ENCODE results near the gene GALNT11.

GALNT11 gene

DNA sequence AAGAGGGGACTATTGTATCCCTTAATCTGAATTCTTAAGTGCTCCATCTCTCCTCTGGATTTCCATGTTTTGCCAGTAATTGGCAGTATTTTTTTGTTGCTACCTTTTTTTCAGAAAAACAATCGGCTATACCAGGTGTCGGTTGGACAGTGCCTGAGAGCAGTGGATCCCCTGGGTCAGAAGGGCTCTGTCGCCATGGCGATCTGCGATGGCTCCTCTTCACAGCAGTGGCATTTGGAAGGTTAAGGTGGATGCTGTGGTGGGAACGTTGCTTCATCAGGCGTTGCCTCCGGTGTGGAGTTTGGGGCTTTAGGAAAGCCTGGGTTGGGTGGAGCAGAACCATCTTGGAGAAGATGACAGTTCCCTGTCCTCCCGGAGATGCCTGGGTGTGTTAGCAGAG, 96.0 kb downstream of the GALNT11 start:
- no peak for DNase-seq

DNA sequence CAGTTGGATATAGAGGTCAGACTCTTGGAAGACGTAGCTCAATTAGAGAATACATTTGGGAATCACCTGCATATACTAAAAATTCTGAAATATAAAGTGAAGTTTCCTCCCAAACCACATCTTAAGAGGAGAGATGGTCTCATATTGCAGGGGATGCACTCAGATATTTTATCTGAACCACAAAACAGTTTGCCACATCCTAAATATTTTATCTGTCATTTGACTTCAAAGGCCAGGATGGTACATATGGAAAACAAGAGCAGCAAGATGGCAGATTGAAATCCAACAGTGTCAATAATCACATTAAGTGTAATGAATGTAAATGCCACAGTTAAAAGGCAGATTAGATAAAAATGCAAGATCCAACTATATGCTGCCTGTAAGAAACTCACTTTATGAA, 97.1 kb downstream of the GALNT11 start:
- no peak for DNase-seq

GRCh38 chr7:152126741-152127140, 101.3 kb downstream of the GALNT11 start:
- DNase-seq, result no peak

DNA sequence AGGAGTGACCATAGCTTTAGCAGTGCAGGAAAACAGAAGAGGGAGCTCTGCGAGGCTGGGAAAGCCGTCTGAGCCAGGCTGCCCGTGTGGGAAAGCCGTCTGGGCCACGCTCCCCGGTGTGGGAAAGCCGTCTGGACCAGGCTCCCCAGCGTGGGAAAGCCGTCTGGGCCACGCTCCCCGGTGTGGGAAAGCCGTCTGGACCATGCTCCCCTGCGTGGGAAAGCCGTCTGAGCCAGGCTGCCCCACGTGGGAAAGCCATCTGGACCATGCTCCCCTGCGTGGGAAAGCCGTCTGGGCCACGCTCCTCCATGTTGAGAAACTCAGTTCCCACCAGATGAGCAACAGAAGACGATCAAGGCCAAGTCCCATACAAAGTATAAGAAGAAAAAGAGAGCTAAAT, 101.8 kb downstream of the GALNT11 start:
- DNase-seq, result no peak

DNA sequence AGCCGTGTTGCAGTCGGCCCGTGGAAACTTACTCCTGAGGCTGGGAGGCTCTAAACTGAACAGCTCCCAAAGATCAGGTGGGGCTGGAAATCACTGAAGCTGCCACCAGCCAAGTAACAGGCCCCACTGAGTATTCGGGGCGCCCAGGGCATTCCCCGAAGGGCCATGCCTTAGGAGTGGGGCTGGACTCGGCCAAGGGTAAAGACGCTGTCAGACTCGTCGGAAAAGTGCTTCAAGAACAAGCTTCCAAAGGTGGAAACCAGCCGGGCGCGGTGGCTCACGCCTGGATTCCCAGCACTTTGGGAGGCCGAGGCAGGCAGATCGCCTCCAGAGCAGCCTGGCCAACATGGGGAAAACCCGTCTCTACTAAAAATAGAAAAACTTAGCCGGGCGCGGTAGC, 102.8 kb downstream of the GALNT11 start:
- DNase-seq, result no peak

DNA sequence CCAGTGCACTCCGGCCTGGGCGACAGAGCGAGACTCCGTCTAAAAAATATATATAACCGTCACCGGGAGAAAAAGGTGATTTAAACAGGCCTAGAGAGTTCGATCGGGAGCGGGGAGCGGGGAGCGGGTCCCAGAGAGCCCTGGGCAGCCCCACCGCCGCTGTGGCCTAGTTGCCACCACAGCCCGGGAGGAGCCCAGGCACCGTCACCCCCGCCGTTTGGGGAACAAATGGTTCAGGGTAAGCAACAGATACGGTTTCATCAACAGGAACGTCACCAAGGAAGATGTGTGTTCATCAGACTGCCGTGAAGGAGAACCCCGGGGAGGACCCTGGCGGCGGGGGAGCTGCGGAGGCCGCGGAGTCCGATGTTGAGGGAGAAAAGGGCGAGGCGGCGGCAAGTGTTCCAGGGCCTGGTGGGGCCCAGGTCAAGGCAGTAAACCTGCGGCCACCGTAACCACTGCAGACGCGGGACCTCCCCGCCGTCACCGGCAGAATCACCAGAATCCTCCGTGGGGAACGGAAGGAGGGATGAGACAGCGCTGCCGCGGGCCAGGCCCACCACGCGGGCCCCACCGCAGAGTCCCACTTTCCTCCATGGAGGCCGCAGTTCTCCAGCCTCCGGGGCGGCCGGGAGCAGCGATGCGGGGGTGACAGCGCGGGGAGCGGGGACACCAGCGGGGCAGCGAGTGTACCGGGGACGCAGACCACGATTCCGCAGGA, 103.4 kb downstream of the GALNT11 start:
- no peak for DNase-seq

DNA sequence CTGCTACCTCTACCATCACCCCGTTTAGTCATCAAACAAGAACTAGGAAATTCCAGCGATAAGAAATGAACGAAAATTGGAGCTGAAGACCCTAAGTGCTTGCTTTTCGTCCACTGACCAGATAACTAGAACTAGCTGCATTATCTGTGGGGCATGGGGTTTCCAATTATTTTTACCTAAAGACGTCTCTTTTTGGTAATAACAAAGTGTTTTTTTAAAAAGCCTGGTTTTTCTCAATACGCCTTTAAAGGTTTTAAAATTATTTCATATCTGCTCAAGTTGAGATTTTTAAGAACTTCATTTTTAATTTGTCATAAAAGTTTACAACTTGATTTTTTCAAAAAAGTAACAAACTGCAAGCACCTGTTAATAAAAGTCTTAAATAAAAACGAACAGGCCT, 104.2 kb downstream of the GALNT11 start:
- DNase-seq, result no peak

DNA sequence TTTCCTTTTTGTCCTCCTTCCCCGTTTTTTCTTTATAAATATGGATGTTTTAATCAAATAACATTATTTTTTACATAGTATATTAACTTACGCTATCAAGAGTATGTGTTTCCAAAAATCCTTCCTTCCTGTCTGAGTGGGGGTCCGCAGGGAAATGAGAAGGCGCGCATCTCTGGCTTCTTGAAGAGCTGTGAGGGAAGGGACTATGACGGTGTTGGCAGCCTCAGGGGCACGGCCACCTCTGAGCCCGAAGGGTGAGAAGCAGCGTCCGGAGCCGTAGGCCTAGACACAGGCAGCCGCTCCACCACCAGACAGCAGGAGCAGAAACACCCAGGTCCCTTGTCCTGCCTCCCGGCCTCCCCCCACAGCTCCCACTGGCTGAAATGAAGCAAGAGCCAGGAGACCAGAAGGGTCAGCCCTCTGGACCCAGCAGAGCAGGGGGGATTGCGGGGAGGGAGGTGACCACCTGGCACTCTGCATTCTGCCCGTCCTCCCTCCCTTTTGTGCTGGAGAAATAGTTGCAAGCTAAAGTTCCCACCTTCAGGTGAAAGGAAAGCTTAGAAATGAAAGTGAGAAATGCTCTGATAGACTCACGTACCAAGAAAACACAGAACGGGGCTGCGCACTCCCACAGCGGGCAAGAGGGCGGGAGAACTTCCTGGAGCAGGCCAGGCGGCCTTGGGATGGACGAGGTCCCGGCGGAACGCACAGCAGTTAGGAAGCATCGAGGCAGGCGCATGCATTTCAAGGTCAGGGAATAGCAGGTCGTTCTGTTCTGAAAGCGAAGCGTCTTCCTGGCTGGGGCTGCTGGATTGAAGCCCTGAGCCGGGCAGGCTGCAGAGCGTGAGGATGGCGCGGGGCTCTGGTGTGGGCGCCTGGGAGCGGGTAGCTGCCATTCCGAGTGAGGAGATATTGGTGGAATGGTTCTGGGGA, 105.5 kb downstream of the GALNT11 start:
- DNase-seq, result no peak

DNA sequence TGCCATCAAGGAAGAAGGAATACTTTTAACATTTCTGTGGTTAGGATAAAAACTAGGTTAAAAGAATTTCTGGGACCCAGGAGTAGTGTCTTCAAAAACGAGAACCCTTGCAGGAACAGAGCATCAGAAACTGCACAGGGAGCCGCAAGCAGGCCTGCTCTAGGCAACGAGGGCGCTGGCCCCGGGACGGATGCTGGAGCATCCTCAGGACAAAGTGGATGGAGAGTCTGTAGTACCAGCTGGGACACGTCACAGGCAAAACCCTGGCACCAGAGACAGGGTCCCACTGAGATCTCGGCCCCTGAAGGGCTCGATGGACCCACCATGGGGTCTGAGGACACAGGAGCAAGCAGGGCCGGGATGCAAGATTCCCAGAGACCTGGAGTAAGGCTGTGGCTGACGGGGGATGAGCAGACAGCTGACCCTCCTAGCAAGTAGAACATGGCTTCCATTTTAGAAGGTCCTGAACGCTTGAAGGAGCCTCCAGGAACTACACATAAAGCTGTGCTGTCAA, 106.6 kb downstream of the GALNT11 start:
- DNase-seq, result no peak

GRCh38 chr7:152132812-152133211, 107.3 kb downstream of the GALNT11 start:
- DNase-seq, result no peak

DNA sequence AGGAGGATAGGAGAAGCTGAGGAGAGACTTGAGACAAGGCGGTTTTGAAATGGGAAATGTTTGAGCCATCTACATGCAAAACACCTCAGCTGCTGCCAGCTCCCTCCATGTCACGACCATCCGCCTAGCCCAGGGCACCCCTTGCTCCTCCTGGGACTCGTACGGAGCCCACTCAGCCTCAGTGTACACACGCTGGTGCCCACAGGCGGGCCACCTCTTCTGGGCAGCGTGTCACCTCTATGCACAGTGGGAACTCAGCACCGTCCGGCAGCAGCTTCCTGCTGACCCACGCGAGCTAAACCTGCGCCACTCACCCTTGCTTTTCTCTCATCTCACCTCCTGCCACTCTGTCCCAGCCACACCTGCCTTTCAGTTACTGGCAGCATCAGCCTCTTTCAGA, 108.3 kb downstream of the GALNT11 start:
- DNase-seq, result no peak

GRCh38 chr7:152136686-152137085, 111.2 kb downstream of the GALNT11 start:
- DNase-seq, result no peak

- DNase-seq, result no peak
These were observed 112.1 kb downstream of the GALNT11 start for GRCh38 chr7:152137476-152138025.

DNA sequence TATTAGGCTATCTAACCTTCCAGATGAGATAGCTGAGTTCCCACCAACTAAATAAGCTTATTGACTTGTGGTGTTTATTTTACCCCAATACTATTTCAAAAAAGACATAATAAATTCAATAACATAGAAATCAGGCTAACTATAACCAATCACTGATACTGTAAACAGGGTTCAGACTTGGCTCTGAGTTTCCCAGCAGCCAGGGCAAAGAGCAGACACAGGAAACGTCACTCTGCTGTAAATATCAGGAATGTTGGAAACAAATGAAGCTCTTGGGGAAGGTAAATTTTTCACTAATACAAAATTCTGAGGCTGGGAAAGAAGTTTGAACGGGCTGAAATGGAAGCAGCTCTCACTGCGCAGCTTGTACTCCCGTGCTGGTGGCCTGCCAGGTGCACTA, 114.6 kb downstream of the GALNT11 start:
- no peak for DNase-seq

DNA sequence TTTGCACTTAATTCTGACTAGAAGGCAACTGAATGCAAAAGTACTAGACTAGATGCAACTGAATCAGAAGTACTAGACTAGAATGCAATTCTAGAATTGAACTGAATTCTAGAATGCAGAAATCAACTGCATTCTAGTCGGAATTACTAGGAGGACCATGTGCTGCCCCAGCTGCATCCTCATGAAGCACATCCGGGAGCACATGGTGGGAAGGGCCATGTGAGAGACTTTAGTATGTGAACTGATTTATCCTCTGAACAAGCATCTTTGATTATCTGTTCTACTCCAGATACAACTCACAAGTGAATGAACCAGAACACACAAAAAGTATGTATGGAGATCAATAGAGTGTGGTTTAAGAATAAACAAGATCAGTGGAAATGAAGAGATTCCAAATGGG, 115.1 kb downstream of the GALNT11 start:
- no peak for DNase-seq

DNA sequence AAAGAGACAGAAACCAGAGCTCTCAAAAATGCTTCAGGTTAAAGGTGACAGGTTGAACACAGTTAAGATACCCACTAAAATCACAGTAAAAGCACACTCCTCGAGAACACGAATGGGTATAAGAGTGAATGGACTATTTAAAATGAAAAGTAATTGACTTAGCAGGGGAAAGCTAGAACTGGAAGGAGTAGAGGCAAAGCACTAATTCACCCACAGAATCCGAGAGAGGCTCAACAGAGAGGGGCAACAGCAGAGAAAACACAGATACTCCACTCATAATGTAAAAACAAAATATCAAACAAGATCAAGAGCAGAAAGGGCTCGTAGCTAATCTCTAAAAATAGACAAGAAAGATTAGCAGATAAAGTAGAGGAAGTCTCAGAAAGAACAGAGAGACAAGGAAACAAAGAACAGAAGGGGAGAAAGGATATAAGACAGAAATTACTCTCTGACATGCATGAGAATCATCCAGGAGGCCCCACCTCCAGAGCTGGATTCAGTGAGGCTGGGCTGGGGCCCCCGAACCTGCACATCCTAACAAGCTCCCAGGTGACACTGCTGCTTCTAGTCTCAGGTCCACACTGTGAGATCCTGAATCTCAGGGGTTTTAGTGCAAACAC, 117.6 kb downstream of the GALNT11 start:
- no peak for DNase-seq

DNA sequence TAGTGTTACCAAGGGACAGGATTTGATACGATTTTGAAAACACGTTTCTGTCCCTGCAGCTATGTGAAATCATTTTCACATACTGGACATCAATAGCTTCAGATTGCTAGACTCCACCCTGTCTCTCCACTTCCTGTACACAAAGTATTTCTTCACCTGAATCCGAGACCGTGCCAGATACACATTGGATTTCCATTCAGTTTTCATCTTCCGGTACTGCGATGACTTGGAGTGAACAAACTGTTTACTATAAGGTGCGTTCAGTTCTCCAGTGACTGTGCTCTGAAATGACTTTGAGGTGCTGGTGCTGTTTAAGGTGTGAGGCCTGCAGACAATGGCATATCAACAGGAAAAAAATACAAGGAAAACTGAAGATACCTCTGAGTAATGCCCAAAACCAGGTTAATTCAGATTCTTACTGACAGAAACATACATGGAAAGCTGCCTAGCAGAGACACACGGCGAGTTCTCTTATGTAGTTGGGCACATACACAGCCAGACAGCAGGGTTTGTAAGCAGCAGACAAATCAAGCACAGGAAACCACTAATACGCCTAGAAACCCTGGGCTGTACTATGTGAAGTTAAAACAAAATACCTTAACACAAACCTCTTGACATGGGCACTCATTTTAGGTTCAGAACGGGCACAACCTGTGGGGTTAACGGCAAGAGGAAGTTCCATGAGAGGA, 119.2 kb downstream of the GALNT11 start:
- no peak for DNase-seq

DNA sequence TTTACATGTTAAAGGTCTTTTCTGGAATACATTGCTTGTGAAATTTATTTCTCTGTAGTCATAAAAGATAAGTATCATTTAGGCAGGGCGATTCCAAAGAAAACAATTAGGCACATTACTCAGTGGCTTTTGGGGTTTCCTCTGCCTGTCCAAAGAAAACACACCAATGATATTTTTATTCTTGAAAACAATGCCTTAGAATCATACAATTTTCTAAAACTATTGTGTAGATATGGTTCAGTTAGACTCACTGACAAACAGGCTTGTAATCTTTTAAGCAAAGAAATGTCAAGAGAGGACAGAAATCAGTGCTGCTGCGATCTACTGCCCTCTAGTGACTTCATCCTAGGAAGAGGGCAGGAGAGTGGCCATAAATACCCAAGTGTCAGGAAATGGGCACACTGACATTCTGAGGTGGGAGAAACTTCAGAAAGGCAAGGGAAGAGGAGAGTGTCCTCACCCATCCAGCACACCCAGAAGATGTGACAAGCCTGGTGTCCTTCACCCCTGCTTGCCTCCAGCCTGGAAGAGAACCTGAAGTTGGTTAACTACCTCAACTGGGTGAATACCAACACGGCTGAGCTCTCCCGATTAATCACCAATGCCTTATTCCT, 120.5 kb downstream of the GALNT11 start:
- DNase-seq, result no peak

DNA sequence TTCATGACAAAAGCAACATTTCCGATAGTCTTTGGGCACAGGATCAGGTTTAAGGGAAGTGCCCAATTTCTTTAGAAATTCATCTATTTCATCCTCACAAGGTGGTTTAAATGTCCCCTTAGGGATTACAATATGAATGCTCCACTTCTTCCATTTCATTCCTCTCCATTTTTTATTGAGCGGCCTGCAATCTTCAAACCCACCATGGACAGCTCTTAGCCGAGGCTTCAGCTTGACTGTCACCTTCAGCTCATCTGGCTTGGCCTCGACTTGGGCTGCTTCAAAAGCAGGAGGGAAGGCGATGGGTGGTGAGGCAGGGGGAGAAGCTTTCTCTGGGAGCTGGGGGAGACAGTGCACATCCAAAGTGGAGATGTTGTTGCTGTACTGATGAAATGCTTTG, 123.2 kb downstream of the GALNT11 start:
- no peak for DNase-seq

GRCh38 chr7:152149363-152149762, 123.9 kb downstream of the GALNT11 start:
- no peak for DNase-seq

DNA sequence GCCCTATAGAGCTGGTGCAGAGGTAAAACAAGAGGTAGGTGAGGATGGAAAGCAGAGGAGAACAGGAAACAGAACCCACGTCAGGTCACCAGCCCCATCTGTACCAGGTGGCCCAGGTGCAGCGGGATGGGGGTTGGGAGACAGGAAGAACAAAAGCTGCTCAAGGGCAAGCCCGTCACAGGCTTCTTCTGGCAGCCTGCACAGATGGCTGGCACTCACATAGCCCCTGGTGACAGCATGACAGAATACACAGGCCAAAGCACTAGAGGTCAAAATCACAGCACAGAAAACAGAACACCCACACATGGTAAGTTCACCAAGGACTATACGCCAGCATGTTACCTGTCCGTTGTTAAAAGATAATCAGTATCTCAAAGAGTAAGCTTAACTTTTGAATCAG, 126.8 kb downstream of the GALNT11 start:
- DNase-seq, result no peak

Data from T-helper 9 cell (primary cell).